ENCODE results near the gene CAMTA1.

DNA sequence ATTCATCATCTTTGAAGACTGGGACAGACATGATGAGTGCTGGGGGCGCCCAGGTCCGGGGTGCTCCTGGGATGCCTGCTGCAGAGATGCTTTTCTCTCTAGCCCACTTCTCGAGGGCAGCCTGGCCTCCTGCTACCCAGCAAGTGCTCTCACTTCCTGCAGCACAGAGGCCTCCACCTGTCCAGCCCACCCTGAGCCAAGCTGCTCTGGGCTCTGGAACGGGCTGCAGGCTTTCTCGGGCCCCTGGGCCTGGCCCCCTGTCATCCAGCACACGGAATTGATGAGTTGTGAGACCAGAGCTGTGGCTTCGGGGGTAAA is 516.4 kb downstream of the CAMTA1 start:
- TF ChIP-seq, protein P1, sequence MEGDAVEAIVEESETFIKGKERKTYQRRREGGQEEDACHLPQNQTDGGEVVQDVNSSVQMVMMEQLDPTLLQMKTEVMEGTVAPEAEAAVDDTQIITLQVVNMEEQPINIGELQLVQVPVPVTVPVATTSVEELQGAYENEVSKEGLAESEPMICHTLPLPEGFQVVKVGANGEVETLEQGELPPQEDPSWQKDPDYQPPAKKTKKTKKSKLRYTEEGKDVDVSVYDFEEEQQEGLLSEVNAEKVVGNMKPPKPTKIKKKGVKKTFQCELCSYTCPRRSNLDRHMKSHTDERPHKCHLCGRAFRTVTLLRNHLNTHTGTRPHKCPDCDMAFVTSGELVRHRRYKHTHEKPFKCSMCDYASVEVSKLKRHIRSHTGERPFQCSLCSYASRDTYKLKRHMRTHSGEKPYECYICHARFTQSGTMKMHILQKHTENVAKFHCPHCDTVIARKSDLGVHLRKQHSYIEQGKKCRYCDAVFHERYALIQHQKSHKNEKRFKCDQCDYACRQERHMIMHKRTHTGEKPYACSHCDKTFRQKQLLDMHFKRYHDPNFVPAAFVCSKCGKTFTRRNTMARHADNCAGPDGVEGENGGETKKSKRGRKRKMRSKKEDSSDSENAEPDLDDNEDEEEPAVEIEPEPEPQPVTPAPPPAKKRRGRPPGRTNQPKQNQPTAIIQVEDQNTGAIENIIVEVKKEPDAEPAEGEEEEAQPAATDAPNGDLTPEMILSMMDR (IDR thresholded peaks at IDR 0.05), result no peak
- TF ChIP-seq POLR2AphosphoS5 (IDR thresholded peaks at IDR 0.05; ENCODE audit: low read depth, low read length), result no peak
- TF ChIP-seq, protein P2, sequence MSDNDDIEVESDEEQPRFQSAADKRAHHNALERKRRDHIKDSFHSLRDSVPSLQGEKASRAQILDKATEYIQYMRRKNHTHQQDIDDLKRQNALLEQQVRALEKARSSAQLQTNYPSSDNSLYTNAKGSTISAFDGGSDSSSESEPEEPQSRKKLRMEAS (IDR thresholded peaks at IDR 0.05; ENCODE audit: low read depth), result no peak
- no peak for TF ChIP-seq CHD2 (IDR thresholded peaks at IDR 0.05; ENCODE audit: low read length, partially characterized antibody)
- no peak for TF ChIP-seq RFX5 (IDR thresholded peaks at IDR 0.05; ENCODE audit: low read length)
